ENCODE results near the gene SDK2.

Gene SDK2

GRCh38 chr17:73302189-73302588 lies 342.1 kb downstream of the SDK2 start:
- Histone ChIP-seq H3K4me1 (peaks cover 27% of the 10 kb centered on the region), H3K36me3 (peaks cover 4% of the 10 kb centered on the region; the same call in 1 of the 2 replicates)
- TF ChIP-seq, protein P1, sequence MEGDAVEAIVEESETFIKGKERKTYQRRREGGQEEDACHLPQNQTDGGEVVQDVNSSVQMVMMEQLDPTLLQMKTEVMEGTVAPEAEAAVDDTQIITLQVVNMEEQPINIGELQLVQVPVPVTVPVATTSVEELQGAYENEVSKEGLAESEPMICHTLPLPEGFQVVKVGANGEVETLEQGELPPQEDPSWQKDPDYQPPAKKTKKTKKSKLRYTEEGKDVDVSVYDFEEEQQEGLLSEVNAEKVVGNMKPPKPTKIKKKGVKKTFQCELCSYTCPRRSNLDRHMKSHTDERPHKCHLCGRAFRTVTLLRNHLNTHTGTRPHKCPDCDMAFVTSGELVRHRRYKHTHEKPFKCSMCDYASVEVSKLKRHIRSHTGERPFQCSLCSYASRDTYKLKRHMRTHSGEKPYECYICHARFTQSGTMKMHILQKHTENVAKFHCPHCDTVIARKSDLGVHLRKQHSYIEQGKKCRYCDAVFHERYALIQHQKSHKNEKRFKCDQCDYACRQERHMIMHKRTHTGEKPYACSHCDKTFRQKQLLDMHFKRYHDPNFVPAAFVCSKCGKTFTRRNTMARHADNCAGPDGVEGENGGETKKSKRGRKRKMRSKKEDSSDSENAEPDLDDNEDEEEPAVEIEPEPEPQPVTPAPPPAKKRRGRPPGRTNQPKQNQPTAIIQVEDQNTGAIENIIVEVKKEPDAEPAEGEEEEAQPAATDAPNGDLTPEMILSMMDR (IDR thresholded peaks at IDR 0.05; ENCODE audit: low read depth, low read length), result no peak

DNA sequence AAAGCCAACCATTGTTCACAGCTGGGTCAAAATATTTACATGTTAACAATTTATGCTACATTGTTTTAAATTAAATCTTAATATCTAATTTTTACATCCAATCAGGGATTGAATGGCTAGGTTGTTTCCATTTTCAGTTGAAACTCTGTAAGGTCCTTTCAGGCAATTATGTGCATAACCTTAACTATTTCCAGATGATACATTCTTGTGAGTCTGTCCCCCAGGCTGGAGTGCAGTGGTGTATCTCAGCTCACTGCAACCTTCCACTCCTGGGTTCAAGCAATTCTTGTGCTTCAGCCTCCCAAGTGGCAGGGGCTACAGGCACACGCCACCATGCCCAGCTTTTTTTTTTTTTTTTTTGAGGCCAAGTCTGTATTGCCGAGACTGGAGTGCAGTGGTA lies 342.9 kb downstream of the SDK2 start:
- Histone ChIP-seq H3K27me3 (no peaks in the 10 kb centered on the region), H3K9me3 (no peaks in the 10 kb centered on the region), H3K4me1 (peaks cover 23% of the 10 kb centered on the region), H3K4me3 (ENCODE audit: low read depth, low read length) (no peak overlapping the region), H3K36me3 (peaks cover 4% of the 10 kb centered on the region; the same call in 1 of the 2 replicates)
- TF ChIP-seq, protein P1 (IDR thresholded peaks at IDR 0.05; ENCODE audit: low read depth, low read length), result no peak
- DNase-seq, result no peak

More at GRCh38 chr17:73302189-73302588, 342.1 kb downstream of the SDK2 start:
- no peak overlapping the region for H3K4me3 ChIP-seq (ENCODE audit: low read depth, low read length)
- no peak for DNase-seq
- no peaks in the 10 kb centered on the region for H3K9me3 ChIP-seq
- no peaks in the 10 kb centered on the region for H3K27me3 ChIP-seq

- Histone ChIP-seq H3K36me3 (peaks cover 1% of the 10 kb centered on the region; the same call in 1 of the 2 replicates), H3K4me1 (peaks cover 16% of the 10 kb centered on the region), H3K9me3 (no peaks in the 10 kb centered on the region), H3K4me3 (ENCODE audit: low read depth, low read length) (no peak overlapping the region), H3K27me3 (no peaks in the 10 kb centered on the region)
- TF ChIP-seq, protein P1 (IDR thresholded peaks at IDR 0.05; ENCODE audit: low read depth, low read length), result no peak
- no peak for DNase-seq
These were observed 343.9 kb downstream of the SDK2 start for GRCh38 chr17:73300392-73300791.

GRCh38 chr17:73297934-73298861 lies 346.0 kb downstream of the SDK2 start:
- peak overlapping the region; percentile 21 for H3K4me3 ChIP-seq (ENCODE audit: low read depth, low read length)
- no peaks in the 10 kb centered on the region for H3K9me3 ChIP-seq
- no peaks in the 10 kb centered on the region for H3K27me3 ChIP-seq
- peaks cover 5% of the 10 kb centered on the region; the same call in 1 of the 2 replicates for H3K4me1 ChIP-seq
- DNase-seq, result no peak
- H3K36me3 ChIP-seq, result no peaks in the 10 kb centered on the region
- TF ChIP-seq, protein P1 (IDR thresholded peaks at IDR 0.05; ENCODE audit: low read depth, low read length), result no peak

GRCh38 chr17:73293480-73293911 lies 350.7 kb downstream of the SDK2 start:
- H3K4me3 ChIP-seq (ENCODE audit: low read depth, low read length), result no peak overlapping the region
- TF ChIP-seq, protein P1 (IDR thresholded peaks at IDR 0.05; ENCODE audit: low read depth, low read length), result no peak
- H3K36me3 ChIP-seq, result peaks cover 4% of the 10 kb centered on the region; the same call in 1 of the 2 replicates
- peaks cover 7% of the 10 kb centered on the region for H3K4me1 ChIP-seq
- H3K27me3 ChIP-seq, result no peaks in the 10 kb centered on the region
- DNase-seq, result no peak
- H3K9me3 ChIP-seq, result no peaks in the 10 kb centered on the region

GRCh38 chr17:73293031-73293430 lies 351.2 kb downstream of the SDK2 start:
- DNase-seq, result no peak
- Histone ChIP-seq H3K27me3 (no peaks in the 10 kb centered on the region), H3K9me3 (no peaks in the 10 kb centered on the region), H3K4me3 (ENCODE audit: low read depth, low read length) (no peak overlapping the region), H3K36me3 (peaks cover 4% of the 10 kb centered on the region; the same call in 1 of the 2 replicates), H3K4me1 (peaks cover 3% of the 10 kb centered on the region)
- TF ChIP-seq, protein P1 (IDR thresholded peaks at IDR 0.05; ENCODE audit: low read depth, low read length), result no peak
